Measurements from ENCODE around the gene ADGRB2. TPM values are rescaled to one million over a fixed set of nuclear protein-coding genes. Genes with fewer than 3 reads are reported as not detected.

Gene ADGRB2
- total RNA-seq, 4 donors from 2014 or later: 2.4 to 14.3 (median 9.8) TPM

- no peaks in the 10 kb centered on the region for H3K4me1 ChIP-seq
- TF ChIP-seq POLR2A (IDR thresholded peaks at IDR 0.05) (no peak), CTCF (IDR thresholded peaks at IDR 0.05) (no peak)
- H3K4me3 ChIP-seq (replicated peaks in 1 of 3): no peak overlapping the region
- WGBS, 2 donors: 67 to 72% methylated on average over 13 of the region's 13 CpGs
- no peaks in the 10 kb centered on the region for H3K9me3 ChIP-seq
- intact Hi-C loops (cut with DNase I): no loop called here
- H3K36me3 ChIP-seq: no peaks in the 10 kb centered on the region
- no peak for DNase-seq
- no peaks in the 10 kb centered on the region for H3K27me3 ChIP-seq
- no peak overlapping the region for H3K27ac ChIP-seq
These were observed 38.3 kb upstream of the ADGRB2 start for GRCh38 chr1:31802190-31803150.

- TF ChIP-seq POLR2A (IDR thresholded peaks at IDR 0.05) (no peak), CTCF (IDR thresholded peaks at IDR 0.05) (no peak)
- Histone ChIP-seq H3K36me3 (no peaks in the 10 kb centered on the region), H3K27me3 (no peaks in the 10 kb centered on the region), H3K27ac (no peak overlapping the region), H3K4me3 (replicated peaks in 1 of 3) (no peak overlapping the region), H3K9me3 (no peaks in the 10 kb centered on the region), H3K4me1 (no peaks in the 10 kb centered on the region)
- DNase-seq: no peak
- intact Hi-C loops (cut with DNase I): no loop called here
- WGBS, 2 donors: 87% methylated on average over 1 of the region's 1 CpG
These were observed 37.3 kb upstream of the ADGRB2 start for GRCh38 chr1:31801458-31801857.

GRCh38 chr1:31800674-31800967 lies 36.5 kb upstream of the ADGRB2 start:
- Histone ChIP-seq H3K4me1 (no peaks in the 10 kb centered on the region), H3K9me3 (no peaks in the 10 kb centered on the region), H3K27me3 (no peaks in the 10 kb centered on the region), H3K4me3 (replicated peaks in 1 of 3) (no peak overlapping the region), H3K27ac (no peak overlapping the region), H3K36me3 (no peaks in the 10 kb centered on the region)
- WGBS, 2 donors: 91 to 92% methylated on average over 4 of the region's 4 CpGs
- TF ChIP-seq CTCF (IDR thresholded peaks at IDR 0.05) (no peak), POLR2A (IDR thresholded peaks at IDR 0.05) (no peak)
- no peak for DNase-seq
- intact Hi-C loops (cut with DNase I): no loop called here

GRCh38 chr1:31799895-31800673 lies 35.9 kb upstream of the ADGRB2 start:
- TF ChIP-seq POLR2A (IDR thresholded peaks at IDR 0.05): no peak
- no peak for TF ChIP-seq CTCF (IDR thresholded peaks at IDR 0.05)

More at GRCh38 chr1:31799895-31800673, 35.9 kb upstream of the ADGRB2 start:
- no peaks in the 10 kb centered on the region for H3K9me3 ChIP-seq
- WGBS, 2 donors: 67 to 69% methylated on average over 8 to 16 of the region's 16 CpGs
- no peaks in the 10 kb centered on the region for H3K4me1 ChIP-seq
- H3K36me3 ChIP-seq: no peaks in the 10 kb centered on the region
- no peak overlapping the region for H3K27ac ChIP-seq
- intact Hi-C loops (cut with DNase I): loop anchor here (10.0 kb wide), 2 partner anchors 235 to 405 kb away; no protein-coding TSS in a partner anchor
- no peaks in the 10 kb centered on the region for H3K27me3 ChIP-seq
- no peak overlapping the region for H3K4me3 ChIP-seq (replicated peaks in 1 of 3)
- DNase-seq: no peak
